Calu3 (cell line): Measurements from ENCODE around the gene ANKS1A. TPM values are rescaled to one million over a fixed set of nuclear protein-coding genes. Genes with fewer than 3 reads are reported as not detected.

Source experiments
- BruUV-seq: library from RNA; stranded (reverse); fragments of 400-500 nt; replicated peaks from 2 replicates; lab custom pipeline; 2021; lab: Mats Ljungman, UMichigan
- CTCF ChIA-PET: fragments of 300-600 bp; sonication (Branson Sonifier 250); formaldehyde crosslinking; loops from one replicate; lab custom pipeline; 2022; ENCODE audit warnings: antibody characterized with exemption; lab: Charles Lee
- DNase-seq: peaks from one replicate; pipeline ENCODE4 v3.0.0; 2022
- H3K27ac Mint-ChIP-seq: one replicate; pipeline ENCODE4 v1.8.0; 2022; ENCODE audit warnings: mixed read lengths; ENCODE audit not compliant: unreplicated experiment
- H3K27me3 Mint-ChIP-seq: one replicate; pipeline ENCODE4 v1.8.0; 2022; ENCODE audit warnings: mixed read lengths; ENCODE audit not compliant: unreplicated experiment
- H3K36me3 Mint-ChIP-seq: one replicate; pipeline ENCODE4 v1.8.0; 2022; ENCODE audit warnings: mild to moderate bottlenecking, moderate library complexity, mixed read lengths; ENCODE audit not compliant: insufficient read depth, unreplicated experiment
- H3K4me1 Mint-ChIP-seq: one replicate; pipeline ENCODE4 v1.8.0; 2022; ENCODE audit warnings: mild to moderate bottlenecking, low read depth, mixed read lengths; ENCODE audit not compliant: unreplicated experiment
- H3K4me3 Mint-ChIP-seq: one replicate; pipeline ENCODE4 v1.8.0; 2022; ENCODE audit warnings: mild to moderate bottlenecking, low read depth, moderate library complexity, mixed read lengths; ENCODE audit not compliant: unreplicated experiment
- H3K9me3 Mint-ChIP-seq: one replicate; pipeline ENCODE4 v1.8.0; 2022; ENCODE audit warnings: low read depth, mixed read lengths; ENCODE audit not compliant: unreplicated experiment
- CTCF ChIP-seq: fragments of 200-600 bp; IDR thresholded peaks from one replicate; pipeline ENCODE4 v1.8.0; 2022; ENCODE audit warnings: antibody characterized with exemption; ENCODE audit not compliant: unreplicated experiment
- intact Hi-C: fragments of 100-400 bp; cut with micrococcal nuclease; formaldehyde crosslinking; loops from one replicate; pipeline ENCODE4 v1.10.0; 2022; ENCODE audit not compliant: unreplicated experiment
- total RNA-seq: library from RNA; stranded (reverse); gene quantifications from 2 replicates; pipeline ENCODE4 v1.2.3, GENCODE V29; 2022

Gene ANKS1A
- total RNA-seq, 1 experiment from 2014 or later, result 60.3 TPM

DNA sequence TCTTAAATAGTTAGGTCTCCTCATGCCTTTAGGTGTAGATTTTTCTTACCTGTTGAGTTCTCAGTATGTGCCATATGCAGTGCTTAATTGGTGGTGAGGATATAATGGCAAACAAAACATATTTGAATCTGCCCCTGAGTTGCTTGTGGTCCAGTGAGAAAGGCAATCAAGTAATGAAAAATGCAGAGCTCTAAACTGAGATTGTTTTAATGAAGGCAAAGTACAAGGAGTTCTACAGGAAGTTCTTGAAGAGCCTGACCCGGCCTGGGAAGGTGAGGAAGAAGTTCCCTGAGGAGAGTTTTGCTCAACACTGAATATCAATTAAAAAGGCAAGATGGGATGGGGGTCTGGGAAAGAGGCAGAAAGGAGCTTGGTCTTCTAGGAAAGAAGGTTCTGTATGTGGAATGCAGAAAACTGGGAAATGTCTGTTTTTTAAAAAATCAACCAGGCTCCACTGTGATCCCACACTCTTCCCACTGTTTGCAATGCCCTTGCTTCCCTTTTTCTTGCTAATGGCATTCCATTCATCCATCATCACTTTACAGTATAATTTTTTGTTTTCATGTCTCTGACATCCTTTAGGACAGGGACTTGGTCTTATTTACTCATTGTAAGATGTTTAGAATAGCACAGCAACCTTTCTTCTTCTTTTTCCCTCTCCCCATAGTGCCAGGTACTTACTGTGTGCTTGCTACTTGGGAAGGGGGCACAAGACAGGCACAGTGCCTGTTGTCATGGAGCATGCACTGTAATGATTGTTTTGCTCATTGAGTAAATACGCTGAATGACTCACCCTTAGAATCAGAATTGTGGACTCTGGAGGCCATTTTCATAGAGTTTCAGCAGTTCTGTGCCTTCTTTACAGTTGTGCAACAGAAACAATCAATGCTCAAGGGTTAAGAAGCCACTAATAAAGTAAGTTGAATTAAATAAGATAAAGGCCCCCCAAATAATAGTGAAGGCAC is 64.3 kb downstream of the ANKS1A start:
- H3K27me3 Mint-ChIP-seq, result no peaks in the 10 kb centered on the region
- no peak overlapping the region for H3K4me3 Mint-ChIP-seq
- H3K36me3 Mint-ChIP-seq, result no peaks in the 10 kb centered on the region
- peaks cover 18% of the 10 kb centered on the region for H3K4me1 Mint-ChIP-seq
- BruUV-seq, result no TSS peak
- CTCF ChIA-PET, result interaction anchor here (1.4 kb wide), 1 partner anchor 20 kb away, joined by 4 read pairs; no protein-coding TSS in a partner anchor
- TF ChIP-seq CTCF, result no peak
- H3K9me3 Mint-ChIP-seq, result no peaks in the 10 kb centered on the region
- intact Hi-C loops, result loop anchor here (5.0 kb wide), 1 partner anchor 66 kb away; the partner anchor contains the start of genes ANKS1A and TAF11
- peak; percentile 64 for DNase-seq
- peak overlapping the region; percentile 69 for H3K27ac Mint-ChIP-seq

DNA sequence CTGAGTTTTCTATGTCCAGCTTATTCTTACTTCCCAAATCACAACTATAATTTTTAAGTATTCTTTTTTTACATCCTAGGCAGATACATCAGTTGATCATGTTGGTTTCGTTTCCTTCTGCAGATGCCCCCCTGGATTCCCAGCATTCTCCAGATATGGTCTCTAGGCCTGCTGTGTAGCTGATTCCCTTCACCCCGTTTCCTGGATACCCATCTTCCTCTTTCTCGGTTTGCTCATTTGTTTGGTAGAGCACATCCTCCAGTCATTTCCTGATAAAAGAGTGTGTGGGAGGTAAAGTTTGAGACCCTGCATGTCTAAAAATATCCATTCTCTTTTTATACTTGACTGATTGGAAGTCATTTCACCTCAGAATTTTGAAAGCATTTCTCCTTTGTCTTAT is 66.4 kb downstream of the ANKS1A start:
- Mint-ChIP-seq H3K4me1 (peaks cover 18% of the 10 kb centered on the region), H3K27ac (no peak overlapping the region), H3K27me3 (no peaks in the 10 kb centered on the region), H3K4me3 (no peak overlapping the region), H3K36me3 (no peaks in the 10 kb centered on the region), H3K9me3 (no peaks in the 10 kb centered on the region)
- BruUV-seq, result no TSS peak
- intact Hi-C loops, result no loop called here
- CTCF ChIA-PET, result no interaction called here
- no peak for DNase-seq
- TF ChIP-seq CTCF, result no peak

- no peak for DNase-seq
- H3K27me3 Mint-ChIP-seq, result no peaks in the 10 kb centered on the region
- TF ChIP-seq CTCF, result no peak
- no TSS peak for BruUV-seq
- peaks cover 18% of the 10 kb centered on the region for H3K4me1 Mint-ChIP-seq
- H3K36me3 Mint-ChIP-seq, result no peaks in the 10 kb centered on the region
- CTCF ChIA-PET, result no interaction called here
- H3K4me3 Mint-ChIP-seq, result no peak overlapping the region
- H3K27ac Mint-ChIP-seq, result no peak overlapping the region
- intact Hi-C loops, result no loop called here
- no peaks in the 10 kb centered on the region for H3K9me3 Mint-ChIP-seq
Observed at GRCh38 chr6:34957231-34957783, 68.3 kb downstream of the ANKS1A start.

GRCh38 chr6:34958734-34959133 is 69.7 kb downstream of the ANKS1A start:
- intact Hi-C loops, result no loop called here

More at GRCh38 chr6:34958734-34959133, 69.7 kb downstream of the ANKS1A start:
- Mint-ChIP-seq H3K27ac (no peak overlapping the region), H3K4me3 (no peak overlapping the region), H3K4me1 (peaks cover 14% of the 10 kb centered on the region), H3K36me3 (peaks cover 5% of the 10 kb centered on the region), H3K9me3 (no peaks in the 10 kb centered on the region), H3K27me3 (no peaks in the 10 kb centered on the region)
- TF ChIP-seq CTCF, result no peak
- CTCF ChIA-PET, result no interaction called here
- DNase-seq, result no peak
- no TSS peak for BruUV-seq
